HEK293T (cell line): ENCODE measurements around the gene RAD51B.

ENCODE experiments used
- BHLHE40 ChIP-seq: fragments of 450-650 bp; IDR thresholded peaks from 2 replicates; pipeline ENCODE4 v1.6.1; 2016; ENCODE audit warnings: mild to moderate bottlenecking, moderate library complexity, borderline replicate concordance
- CTBP1 ChIP-seq: fragments of 450-650 bp; IDR thresholded peaks from 2 replicates; pipeline ENCODE4 v1.6.1; 2016; ENCODE audit warnings: borderline replicate concordance
- ELF4 ChIP-seq: fragments of 450-650 bp; IDR thresholded peaks from 2 replicates; pipeline ENCODE4 v1.6.1; 2017; ENCODE audit warnings: antibody characterized with exemption
- FOXM1 ChIP-seq: fragments of 450-650 bp; IDR thresholded peaks from 2 replicates; pipeline ENCODE4 v1.6.1; 2017; ENCODE audit warnings: mild to moderate bottlenecking, borderline replicate concordance
- HDGF ChIP-seq: fragments of 450-650 bp; IDR thresholded peaks from 2 replicates; pipeline ENCODE4 v1.6.1; 2017; ENCODE audit warnings: antibody characterized with exemption, borderline replicate concordance
- NFRKB ChIP-seq: fragments of 450-650 bp; IDR thresholded peaks from 2 replicates; pipeline ENCODE4 v1.6.1; 2016; ENCODE audit warnings: mild to moderate bottlenecking, moderate library complexity
- SP1 ChIP-seq: fragments of 450-650 bp; IDR thresholded peaks from 2 replicates; pipeline ENCODE4 v1.6.1; 2017
- SUZ12 ChIP-seq: fragments of 450-650 bp; IDR thresholded peaks from 2 replicates; pipeline ENCODE4 v1.6.1; 2016; ENCODE audit warnings: mild to moderate bottlenecking
- TARDBP ChIP-seq: fragments of 450-650 bp; IDR thresholded peaks from 2 replicates; pipeline ENCODE4 v1.6.1; 2016
- TF ChIP-seq, protein P1 (sequence below): fragments of 450-650 bp; IDR thresholded peaks from 2 replicates; pipeline ENCODE4 v1.6.1; 2016

DNA sequence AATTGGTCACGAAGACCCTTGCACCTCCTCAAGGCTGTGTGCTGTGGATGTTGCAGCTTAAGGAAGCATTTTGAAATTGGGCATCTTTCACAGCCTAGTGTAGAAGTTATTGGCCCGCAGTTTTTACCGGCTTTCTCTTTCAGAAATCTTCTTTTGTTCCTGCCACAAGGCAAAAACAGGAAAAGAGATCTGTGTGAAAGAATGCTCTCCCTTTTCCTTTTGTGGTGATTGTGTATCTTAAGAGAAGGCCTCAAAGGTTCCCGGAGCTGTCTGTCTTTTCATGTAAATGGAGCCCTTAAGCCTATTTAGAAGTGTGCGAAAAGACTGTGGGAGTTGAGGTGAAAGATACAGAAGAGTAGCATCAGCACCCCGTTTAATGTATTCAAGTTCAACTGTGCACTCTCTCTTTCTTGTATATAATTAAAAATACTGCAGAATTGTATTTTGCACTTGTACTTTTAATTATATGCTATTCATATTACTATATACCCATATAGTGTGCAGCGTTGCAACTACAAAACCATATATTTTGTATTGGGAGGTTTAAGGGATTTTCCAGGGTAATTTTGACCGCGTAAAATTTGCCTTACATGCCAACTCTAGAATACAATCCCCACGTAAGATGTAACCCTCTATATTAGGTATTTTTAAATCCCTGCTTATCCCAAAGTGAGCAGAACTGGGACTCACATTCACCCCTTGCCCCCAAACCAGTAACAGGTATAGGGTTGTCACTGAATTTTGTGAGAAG is 441.7 kb downstream of the RAD51B start:
- no peak for TF ChIP-seq TARDBP
- no peak for TF ChIP-seq HDGF
- TF ChIP-seq BHLHE40, result no peak
- TF ChIP-seq, protein P1, sequence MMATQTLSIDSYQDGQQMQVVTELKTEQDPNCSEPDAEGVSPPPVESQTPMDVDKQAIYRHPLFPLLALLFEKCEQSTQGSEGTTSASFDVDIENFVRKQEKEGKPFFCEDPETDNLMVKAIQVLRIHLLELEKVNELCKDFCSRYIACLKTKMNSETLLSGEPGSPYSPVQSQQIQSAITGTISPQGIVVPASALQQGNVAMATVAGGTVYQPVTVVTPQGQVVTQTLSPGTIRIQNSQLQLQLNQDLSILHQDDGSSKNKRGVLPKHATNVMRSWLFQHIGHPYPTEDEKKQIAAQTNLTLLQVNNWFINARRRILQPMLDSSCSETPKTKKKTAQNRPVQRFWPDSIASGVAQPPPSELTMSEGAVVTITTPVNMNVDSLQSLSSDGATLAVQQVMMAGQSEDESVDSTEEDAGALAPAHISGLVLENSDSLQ, result no peak
- no peak for TF ChIP-seq CTBP1
- no peak for TF ChIP-seq SP1
- TF ChIP-seq NFRKB, result no peak
- no peak for TF ChIP-seq FOXM1
- no peak for TF ChIP-seq SUZ12
- no peak for TF ChIP-seq ELF4
